ENCODE data around the gene NCEH1. TPM values are rescaled to one million over a fixed set of nuclear protein-coding genes. Genes with fewer than 3 reads are reported as not detected.

NCEH1 gene
- total RNA-seq, 1 experiment from 2014 or later: 73.0 TPM

DNA sequence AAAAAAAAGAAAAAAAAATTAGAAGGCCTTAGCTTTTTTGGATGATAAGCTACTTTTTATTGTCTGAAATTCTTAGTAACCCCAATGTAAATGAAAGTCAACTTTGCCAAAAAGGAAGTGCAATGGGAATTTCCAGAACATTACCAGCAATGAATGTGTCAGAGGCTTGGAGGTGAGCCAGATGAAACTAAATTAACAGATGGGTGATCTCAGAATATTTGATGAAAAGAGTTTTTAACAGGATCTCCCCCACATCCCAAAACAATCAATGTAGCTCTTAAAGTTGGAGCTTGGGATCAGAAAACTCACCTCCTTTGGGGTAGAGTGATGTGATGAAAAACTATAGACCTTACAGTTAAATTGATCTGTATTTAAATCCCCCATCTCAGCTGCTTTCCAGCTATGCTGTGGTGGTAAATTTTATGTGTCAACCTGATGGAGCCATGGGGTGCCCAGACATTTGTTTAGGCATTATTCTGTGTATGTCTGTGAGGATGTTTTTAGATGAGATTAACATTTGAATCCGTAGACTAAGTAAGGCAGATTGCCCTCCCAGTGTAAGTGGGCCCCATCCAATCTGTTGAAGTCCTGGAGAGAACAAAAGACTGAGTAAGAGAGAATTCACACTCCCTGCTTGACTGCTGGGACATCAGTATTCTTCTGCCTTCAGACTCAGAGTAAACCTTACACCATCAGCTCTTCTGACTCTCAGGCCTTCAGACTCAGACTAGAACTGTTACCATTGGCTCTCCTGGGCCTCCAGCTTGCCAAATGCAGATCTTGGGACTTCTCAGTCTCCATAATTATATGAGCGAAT is 103.4 kb downstream of the NCEH1 start:
- H3K4me3 ChIP-seq (ENCODE audit: low read depth in 2 of 2, low read length in 2 of 2): no peak overlapping the region
- CTCF ChIA-PET: interaction anchor here (0.6 kb wide), 1 partner anchor 15 kb away, joined by 7 read pairs; no protein-coding TSS in a partner anchor
- DNase-seq (ENCODE audit: low read depth, low spot score): no peak
- no peaks in the 10 kb centered on the region for H3K36me3 ChIP-seq (ENCODE audit: control insufficient read depth, insufficient read depth, low read length)
- H3K9me3 ChIP-seq (ENCODE audit: control insufficient read depth, insufficient read depth, low read depth, low read length): peaks cover 2% of the 10 kb centered on the region; the same call in 1 of the 2 replicates
- intact Hi-C loops (cut with micrococcal nuclease; ENCODE audit: unreplicated experiment): no loop called here
- peak; percentile 79 for ATAC-seq
- in situ Hi-C loops (cut with HindIII; ENCODE audit: low pct_unique_long_range_greater_than_20kb, low sequenced_read_pairs): no loop called here
- H3K27me3 ChIP-seq (ENCODE audit: control insufficient read depth, insufficient read depth, low read length): no peaks in the 10 kb centered on the region
- no peak overlapping the region for H3K27ac ChIP-seq (ENCODE audit: low read length)
- no peak for TF ChIP-seq SIN3A (IDR thresholded peaks at IDR 0.05; ENCODE audit: borderline replicate concordance, insufficient read depth, low read depth, low read length)
- TF ChIP-seq, protein P1, sequence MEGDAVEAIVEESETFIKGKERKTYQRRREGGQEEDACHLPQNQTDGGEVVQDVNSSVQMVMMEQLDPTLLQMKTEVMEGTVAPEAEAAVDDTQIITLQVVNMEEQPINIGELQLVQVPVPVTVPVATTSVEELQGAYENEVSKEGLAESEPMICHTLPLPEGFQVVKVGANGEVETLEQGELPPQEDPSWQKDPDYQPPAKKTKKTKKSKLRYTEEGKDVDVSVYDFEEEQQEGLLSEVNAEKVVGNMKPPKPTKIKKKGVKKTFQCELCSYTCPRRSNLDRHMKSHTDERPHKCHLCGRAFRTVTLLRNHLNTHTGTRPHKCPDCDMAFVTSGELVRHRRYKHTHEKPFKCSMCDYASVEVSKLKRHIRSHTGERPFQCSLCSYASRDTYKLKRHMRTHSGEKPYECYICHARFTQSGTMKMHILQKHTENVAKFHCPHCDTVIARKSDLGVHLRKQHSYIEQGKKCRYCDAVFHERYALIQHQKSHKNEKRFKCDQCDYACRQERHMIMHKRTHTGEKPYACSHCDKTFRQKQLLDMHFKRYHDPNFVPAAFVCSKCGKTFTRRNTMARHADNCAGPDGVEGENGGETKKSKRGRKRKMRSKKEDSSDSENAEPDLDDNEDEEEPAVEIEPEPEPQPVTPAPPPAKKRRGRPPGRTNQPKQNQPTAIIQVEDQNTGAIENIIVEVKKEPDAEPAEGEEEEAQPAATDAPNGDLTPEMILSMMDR (IDR thresholded peaks at IDR 0.05): no peak
- TF ChIP-seq TCF7L2 (IDR thresholded peaks at IDR 0.05; ENCODE audit: low read depth, low read length): no peak
- TF ChIP-seq POLR2AphosphoS5 (IDR thresholded peaks at IDR 0.05; ENCODE audit: low read depth, low read length): no peak
- TF ChIP-seq, protein P2, sequence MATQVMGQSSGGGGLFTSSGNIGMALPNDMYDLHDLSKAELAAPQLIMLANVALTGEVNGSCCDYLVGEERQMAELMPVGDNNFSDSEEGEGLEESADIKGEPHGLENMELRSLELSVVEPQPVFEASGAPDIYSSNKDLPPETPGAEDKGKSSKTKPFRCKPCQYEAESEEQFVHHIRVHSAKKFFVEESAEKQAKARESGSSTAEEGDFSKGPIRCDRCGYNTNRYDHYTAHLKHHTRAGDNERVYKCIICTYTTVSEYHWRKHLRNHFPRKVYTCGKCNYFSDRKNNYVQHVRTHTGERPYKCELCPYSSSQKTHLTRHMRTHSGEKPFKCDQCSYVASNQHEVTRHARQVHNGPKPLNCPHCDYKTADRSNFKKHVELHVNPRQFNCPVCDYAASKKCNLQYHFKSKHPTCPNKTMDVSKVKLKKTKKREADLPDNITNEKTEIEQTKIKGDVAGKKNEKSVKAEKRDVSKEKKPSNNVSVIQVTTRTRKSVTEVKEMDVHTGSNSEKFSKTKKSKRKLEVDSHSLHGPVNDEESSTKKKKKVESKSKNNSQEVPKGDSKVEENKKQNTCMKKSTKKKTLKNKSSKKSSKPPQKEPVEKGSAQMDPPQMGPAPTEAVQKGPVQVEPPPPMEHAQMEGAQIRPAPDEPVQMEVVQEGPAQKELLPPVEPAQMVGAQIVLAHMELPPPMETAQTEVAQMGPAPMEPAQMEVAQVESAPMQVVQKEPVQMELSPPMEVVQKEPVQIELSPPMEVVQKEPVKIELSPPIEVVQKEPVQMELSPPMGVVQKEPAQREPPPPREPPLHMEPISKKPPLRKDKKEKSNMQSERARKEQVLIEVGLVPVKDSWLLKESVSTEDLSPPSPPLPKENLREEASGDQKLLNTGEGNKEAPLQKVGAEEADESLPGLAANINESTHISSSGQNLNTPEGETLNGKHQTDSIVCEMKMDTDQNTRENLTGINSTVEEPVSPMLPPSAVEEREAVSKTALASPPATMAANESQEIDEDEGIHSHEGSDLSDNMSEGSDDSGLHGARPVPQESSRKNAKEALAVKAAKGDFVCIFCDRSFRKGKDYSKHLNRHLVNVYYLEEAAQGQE (IDR thresholded peaks at IDR 0.05; ENCODE audit: insufficient read depth in 1 of 2, low read depth in 2 of 2, low read length in 1 of 2): no peak
- no peaks in the 10 kb centered on the region; the same call in 1 of the 2 replicates for H3K4me1 ChIP-seq (ENCODE audit: control insufficient read depth, insufficient read depth, low read length)
- BruUV-seq (replicated peaks): no TSS peak
- POLR2A ChIA-PET: interaction anchor here (0.9 kb wide), 1 partner anchor 52 kb away, joined by 3 read pairs; no protein-coding TSS in a partner anchor

DNA sequence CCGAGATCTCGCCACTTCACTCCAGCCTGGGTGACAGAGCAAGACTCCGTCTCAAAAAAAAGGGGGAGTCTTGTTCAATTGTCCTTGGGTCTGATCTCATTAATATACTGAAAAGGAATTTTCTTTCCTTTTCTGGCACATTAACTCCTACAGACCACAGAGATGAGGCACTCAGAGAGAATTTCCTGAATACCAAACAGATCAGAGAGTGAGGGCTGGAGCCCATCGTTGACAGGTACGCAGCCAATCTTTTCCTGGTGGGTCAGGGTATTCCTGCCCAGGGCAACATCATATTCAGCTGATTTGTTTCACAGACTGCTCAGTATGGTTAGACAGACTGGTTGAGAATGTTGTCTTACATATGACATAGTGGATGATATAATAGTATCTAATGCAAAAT is 104.8 kb downstream of the NCEH1 start:
- Histone ChIP-seq H3K4me3 (ENCODE audit: low read depth in 2 of 2, low read length in 2 of 2) (no peak overlapping the region), H3K9me3 (ENCODE audit: control insufficient read depth, insufficient read depth, low read depth, low read length) (peaks cover 2% of the 10 kb centered on the region; the same call in 1 of the 2 replicates), H3K27me3 (ENCODE audit: control insufficient read depth, insufficient read depth, low read length) (no peaks in the 10 kb centered on the region), H3K4me1 (ENCODE audit: control insufficient read depth, insufficient read depth, low read length) (no peaks in the 10 kb centered on the region; the same call in 1 of the 2 replicates), H3K27ac (ENCODE audit: low read length) (no peak overlapping the region), H3K36me3 (ENCODE audit: control insufficient read depth, insufficient read depth, low read length) (no peaks in the 10 kb centered on the region)
- ChIA-PET CTCF (interaction anchor here (0.8 kb wide), 1 partner anchor 17 kb away, joined by 7 read pairs; no protein-coding TSS in a partner anchor), POLR2A (interaction anchor here (0.6 kb wide), 1 partner anchor 12 kb away, joined by 4 read pairs; no protein-coding TSS in a partner anchor)
- ATAC-seq (no peak), DNase-seq (ENCODE audit: low read depth, low spot score) (no peak)
- intact Hi-C loops (cut with micrococcal nuclease; ENCODE audit: unreplicated experiment): no loop called here
- TF ChIP-seq POLR2AphosphoS5 (IDR thresholded peaks at IDR 0.05; ENCODE audit: low read depth, low read length) (no peak), TCF7L2 (IDR thresholded peaks at IDR 0.05; ENCODE audit: low read depth, low read length) (no peak), SIN3A (IDR thresholded peaks at IDR 0.05; ENCODE audit: borderline replicate concordance, insufficient read depth, low read depth, low read length) (no peak)
- TF ChIP-seq, protein P1 (IDR thresholded peaks at IDR 0.05): no peak
- TF ChIP-seq, protein P2 (IDR thresholded peaks at IDR 0.05; ENCODE audit: insufficient read depth in 1 of 2, low read depth in 2 of 2, low read length in 1 of 2): no peak
- in situ Hi-C loops (cut with HindIII; ENCODE audit: low pct_unique_long_range_greater_than_20kb, low sequenced_read_pairs): no loop called here
- BruUV-seq (replicated peaks): no TSS peak
